T1000 (cell line): ENCODE results near the gene TARDBP.
"Not testable (repeated sequence)": the region's sequence is repeated elsewhere in the genome, so short reads cannot be mapped to it uniquely, and the experiment has no call there.

Experiments used
- DNase-seq: peaks from one replicate; lab custom pipeline; 2025; ENCODE audit warnings: mixed read lengths; lab: John Stamatoyannopoulos, UW

Gene TARDBP

GRCh38 chr1:10992864-10993263, 19.6 kb upstream of the TARDBP start:
- DNase-seq = no peak

GRCh38 chr1:10996100-10996499, 16.4 kb upstream of the TARDBP start:
- DNase-seq = no peak

- no peak for DNase-seq
These were observed 11.9 kb upstream of the TARDBP start for GRCh38 chr1:11000526-11000925.

GRCh38 chr1:11013160-11013531, 692 bp downstream of the TARDBP start:
- no peak for DNase-seq

- not testable (repeated sequence) for DNase-seq
These were observed 6.9 kb downstream of the TARDBP start for GRCh38 chr1:11019358-11019757.

GRCh38 chr1:11019971-11020370, 7.5 kb downstream of the TARDBP start:
- DNase-seq = no peak

- DNase-seq = no peak
These were observed 10.7 kb downstream of the TARDBP start for GRCh38 chr1:11023201-11023600.

- DNase-seq = no peak
These were observed 11.9 kb downstream of the TARDBP start for GRCh38 chr1:11024154-11024873.

- DNase-seq = no peak
These were observed 12.4 kb downstream of the TARDBP start for GRCh38 chr1:11024874-11025203.

GRCh38 chr1:11025618-11026017, 13.2 kb downstream of the TARDBP start:
- no peak for DNase-seq

- DNase-seq = no peak
These were observed 13.6 kb downstream of the TARDBP start for GRCh38 chr1:11026052-11026451.

- no peak for DNase-seq
These were observed 14.4 kb downstream of the TARDBP start for GRCh38 chr1:11026903-11027302.

- DNase-seq = no peak
These were observed 14.9 kb downstream of the TARDBP start for GRCh38 chr1:11027316-11027715.

GRCh38 chr1:11028018-11028417, 15.6 kb downstream of the TARDBP start:
- no peak for DNase-seq

GRCh38 chr1:11030865-11031264, 18.4 kb downstream of the TARDBP start:
- DNase-seq = no peak

GRCh38 chr1:11031624-11032262, 19.3 kb downstream of the TARDBP start:
- no peak for DNase-seq

- DNase-seq = not testable (repeated sequence)
These were observed 24.7 kb downstream of the TARDBP start for GRCh38 chr1:11037019-11037739.

- peak; percentile 68 for DNase-seq
These were observed 25.3 kb downstream of the TARDBP start for GRCh38 chr1:11037740-11038182.

- DNase-seq = no peak
These were observed 27.1 kb downstream of the TARDBP start for GRCh38 chr1:11039351-11040104.

- DNase-seq = not testable (repeated sequence)
These were observed 27.6 kb downstream of the TARDBP start for GRCh38 chr1:11040105-11040429.

- no peak for DNase-seq
These were observed 28.6 kb downstream of the TARDBP start for GRCh38 chr1:11041048-11041447.

- DNase-seq = no peak
These were observed 29.6 kb downstream of the TARDBP start for GRCh38 chr1:11042065-11042464.
